ENCODE data around the gene KLHL5. TPM values are rescaled to one million over a fixed set of nuclear protein-coding genes. Genes with fewer than 3 reads are reported as not detected.

The KLHL5 gene
- total RNA-seq, 1 donor from 2014 or later: 57.1 TPM

DNA sequence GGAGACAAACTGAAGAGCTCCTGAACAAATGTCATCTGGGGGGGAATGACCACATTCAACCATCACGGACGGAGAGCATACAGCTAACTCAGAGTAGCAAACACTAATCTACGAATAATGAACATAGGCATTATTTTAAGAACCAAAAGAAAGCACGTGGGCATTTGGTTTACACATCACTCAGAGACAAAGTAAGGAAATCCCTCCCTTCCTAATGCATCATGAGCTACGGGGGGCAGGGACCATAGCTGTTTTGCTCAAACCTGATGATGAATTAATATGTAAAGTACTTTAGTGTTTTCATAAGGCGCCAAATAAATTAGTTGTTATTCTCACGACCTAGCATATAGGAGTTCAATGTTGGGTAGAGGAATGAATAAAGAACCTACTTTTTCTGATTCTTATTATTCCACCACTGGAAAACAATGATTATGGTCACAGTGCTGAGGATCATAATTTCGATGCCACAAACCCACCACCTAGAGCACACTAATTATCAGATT is 18.1 kb upstream of the KLHL5 start:
- DNase-seq (ENCODE audit: low spot score in 2 of 2) (no peak), FAIRE-seq (no peak)

DNA sequence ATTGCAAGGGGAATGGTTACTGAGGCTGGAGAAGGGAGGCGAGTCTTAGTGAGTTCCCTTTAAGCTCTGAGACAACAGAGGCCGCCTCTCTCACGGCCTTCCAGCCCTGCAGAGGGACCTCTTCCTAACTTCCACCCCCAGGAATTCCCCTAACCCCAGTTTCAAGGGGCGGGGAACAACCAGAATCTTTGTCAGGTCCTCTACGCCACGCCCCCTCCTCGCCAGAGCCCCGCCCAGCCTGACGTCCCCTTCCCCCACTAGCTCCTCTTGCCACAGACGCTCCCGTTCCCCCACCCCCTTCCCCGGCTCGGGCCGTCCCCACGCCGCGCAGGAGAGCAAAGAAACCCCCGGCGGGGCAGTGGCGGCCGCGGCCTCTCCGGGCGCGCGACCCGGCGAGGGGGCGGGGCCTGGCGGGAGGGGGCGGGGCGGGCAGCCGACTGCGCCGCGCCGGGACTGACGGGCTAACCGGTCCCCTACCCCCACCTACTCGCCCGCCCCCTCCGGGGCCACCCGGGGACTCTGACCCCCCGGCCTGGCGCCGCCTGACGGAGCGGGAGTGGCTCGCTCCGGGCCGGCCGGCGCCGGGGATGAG is 17.6 kb upstream of the KLHL5 start:
- peak; percentile 80 to 82 for DNase-seq (ENCODE audit: low spot score in 2 of 2)
- no peak for FAIRE-seq

DNA sequence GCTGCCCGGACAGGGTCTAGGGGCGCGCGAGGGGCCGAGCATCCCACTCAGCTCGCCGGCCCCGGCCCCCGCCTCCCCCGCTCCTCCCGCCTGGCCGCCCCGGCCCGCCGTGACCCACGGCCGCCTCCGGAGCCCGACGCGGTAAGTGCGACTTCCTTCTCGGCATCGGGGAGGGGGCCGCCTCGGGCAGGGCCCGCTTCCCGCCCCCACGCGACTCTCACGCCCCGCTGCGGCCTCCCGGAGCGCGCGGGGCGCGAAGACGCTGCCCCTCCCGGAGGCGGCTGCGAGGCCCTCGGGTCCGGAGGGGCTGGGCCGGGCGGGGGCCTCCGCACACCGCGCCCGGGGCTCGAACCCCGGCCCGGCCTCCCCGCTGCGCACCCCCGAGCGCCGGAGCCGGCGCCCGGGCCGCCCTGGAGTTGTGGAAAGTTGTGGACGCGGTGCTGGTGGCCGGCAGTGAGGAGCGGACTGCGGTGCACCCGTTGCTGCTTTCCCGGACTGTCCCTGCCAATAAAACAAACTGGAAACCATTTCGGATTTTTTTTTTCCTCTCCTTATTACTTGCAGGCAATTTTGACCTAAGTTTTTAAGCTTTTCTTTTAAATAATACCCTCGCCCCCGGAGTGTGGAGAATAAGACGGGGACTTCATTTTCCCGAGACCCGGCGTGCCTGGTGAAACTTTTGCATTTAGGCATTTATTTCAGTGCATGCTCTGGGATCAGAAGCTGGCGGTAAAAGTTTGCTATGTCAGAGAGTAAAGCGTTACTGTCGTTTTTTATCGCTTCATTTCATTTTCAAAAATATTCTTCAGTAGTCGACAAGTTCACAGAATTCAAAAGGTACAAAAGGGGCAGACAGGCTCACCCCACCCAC is 16.8 kb upstream of the KLHL5 start:
- peak in 1 of 2 donors; percentile 60 for DNase-seq (ENCODE audit: low spot score in 2 of 2)
- FAIRE-seq: no peak

DNA sequence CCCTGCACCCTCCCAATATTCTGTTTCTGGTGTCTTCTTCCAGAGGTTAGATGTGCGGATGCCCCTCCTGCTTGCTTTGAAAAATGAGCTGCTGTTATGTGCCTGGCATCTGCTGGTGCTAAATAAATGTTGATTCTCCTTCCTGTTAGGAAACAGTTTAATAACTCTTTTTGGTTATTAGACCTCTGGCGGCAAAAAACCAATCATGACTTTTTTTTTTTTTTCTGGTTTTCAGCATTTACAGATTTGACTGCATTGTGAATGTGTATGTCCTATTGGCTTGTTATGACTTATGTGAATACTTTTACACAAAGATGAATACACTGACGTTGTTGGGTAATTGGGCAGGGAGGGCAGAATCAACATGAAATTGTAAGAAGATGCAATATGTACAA is 16.2 kb upstream of the KLHL5 start:
- DNase-seq (ENCODE audit: low spot score in 2 of 2) (no peak), FAIRE-seq (no peak)

DNA sequence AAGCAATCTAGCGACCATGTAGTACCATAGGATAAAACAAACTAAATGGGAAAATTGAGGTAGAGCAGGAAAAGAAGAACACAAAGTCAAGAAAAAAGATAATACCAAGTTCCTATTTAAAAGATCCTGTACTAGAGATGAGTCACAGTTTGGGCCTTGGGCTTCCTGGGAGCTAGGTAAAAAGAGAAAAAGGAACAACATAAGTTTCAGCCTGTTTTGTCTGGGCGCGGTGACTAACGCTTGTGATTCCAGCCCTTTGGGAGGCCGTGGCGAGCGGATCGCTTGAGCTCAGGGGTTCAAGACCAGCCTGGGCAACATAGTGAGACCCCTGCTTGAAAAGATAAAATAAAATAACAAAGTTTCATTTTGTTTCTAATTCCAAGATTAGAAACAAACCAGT is 15.8 kb upstream of the KLHL5 start:
- DNase-seq (ENCODE audit: low spot score in 2 of 2) (no peak), FAIRE-seq (no peak)

DNA sequence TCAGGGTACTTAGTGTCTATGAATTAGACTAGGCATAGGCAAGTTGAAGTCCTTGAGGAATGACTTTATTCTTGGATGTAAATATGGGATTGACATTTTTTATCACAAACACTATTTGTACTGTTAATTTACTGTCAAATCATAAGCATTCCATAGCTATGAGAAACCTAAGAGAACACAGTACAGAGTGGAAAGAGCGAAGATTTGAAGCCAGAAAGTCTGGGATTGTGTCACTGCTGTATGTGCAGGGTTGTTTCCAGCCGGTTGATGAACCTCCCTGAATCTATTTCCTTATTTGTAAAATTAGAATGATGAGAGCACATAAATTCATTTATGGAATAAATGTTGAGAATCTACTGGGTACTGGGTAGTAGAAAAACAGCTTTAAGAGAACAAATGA is 14.4 kb upstream of the KLHL5 start:
- FAIRE-seq: no peak
- no peak for DNase-seq (ENCODE audit: low spot score in 2 of 2)

DNA sequence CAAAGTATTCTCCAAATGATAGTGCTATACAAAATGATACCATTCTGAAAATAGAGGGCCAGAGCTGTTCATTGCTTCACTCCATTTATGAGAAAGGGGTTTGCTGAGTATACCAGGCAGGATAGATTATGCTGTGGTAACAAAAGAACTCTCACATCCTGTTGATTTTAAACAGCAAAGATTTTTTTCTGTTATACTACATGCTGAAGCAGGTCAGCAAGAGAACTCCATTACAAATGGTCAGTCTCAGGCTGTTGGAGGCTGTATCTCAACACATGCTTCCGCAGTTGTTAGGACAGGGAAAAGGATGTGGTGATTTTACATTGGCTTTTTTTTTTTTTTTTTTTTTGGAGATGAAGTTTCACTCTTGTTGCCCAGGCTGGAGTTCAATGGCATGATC is 13.7 kb upstream of the KLHL5 start:
- no peak for DNase-seq (ENCODE audit: low spot score in 2 of 2)
- FAIRE-seq: no peak

DNA sequence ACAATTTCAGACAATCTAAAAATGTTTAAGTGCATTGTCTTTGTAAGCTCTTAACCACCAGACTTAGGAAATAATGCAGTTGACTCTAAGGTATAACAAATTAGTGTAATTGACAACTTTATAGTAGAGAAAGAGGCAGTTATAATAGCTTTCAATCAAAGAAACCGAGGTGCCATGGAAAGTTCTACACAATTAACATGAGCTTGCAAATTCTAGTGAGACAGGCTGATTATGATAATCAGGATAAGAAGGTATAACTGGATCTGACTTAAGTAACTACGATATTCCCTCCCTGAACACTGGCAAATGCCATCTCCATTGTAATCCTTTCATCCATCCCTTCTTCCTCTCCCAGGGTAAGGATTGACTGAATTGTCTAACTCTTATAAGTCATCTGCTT is 11.4 kb upstream of the KLHL5 start:
- no peak for DNase-seq (ENCODE audit: low spot score in 2 of 2)
- no peak for FAIRE-seq

DNA sequence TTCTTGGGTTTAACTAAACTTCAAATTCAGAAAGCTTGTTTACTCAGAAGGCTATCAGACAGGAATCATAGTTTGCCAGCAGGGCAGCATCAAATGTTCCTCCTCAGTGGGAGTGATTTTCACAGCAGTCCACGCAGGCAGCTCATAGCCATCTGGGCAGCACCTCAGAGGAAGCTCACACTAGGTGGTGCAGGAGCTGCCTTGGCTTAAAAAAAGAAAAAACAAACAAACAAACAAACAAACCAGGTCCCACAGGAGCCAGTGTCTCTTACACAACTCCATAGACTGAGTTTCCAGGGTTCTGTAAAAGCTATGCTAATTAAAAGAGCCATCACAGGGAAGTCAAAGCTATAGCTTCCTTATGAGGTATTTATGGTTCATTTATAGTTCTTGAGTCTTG is 10.5 kb upstream of the KLHL5 start:
- no peak for DNase-seq (ENCODE audit: low spot score in 2 of 2)
- FAIRE-seq: no peak

DNA sequence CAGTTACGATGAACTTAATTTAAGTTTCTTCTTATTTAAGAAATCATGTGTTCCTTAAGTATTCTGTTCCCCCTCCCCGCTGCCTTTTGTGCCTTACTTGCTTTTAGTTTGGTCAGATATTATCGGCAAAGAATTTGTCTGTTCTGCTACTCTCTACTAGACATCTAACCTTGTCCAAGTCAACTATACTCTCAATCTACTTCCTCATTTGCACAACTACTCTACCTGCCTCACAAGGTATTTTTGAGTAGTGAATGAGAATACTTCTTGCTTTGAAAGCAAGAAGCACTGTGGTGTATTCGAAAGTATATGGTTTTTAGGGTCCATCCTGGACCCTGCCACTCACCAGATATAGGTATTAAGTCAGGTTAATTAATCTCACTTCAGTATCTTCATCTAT is 8.0 kb upstream of the KLHL5 start:
- FAIRE-seq: no peak
- DNase-seq (ENCODE audit: low spot score in 2 of 2): no peak

DNA sequence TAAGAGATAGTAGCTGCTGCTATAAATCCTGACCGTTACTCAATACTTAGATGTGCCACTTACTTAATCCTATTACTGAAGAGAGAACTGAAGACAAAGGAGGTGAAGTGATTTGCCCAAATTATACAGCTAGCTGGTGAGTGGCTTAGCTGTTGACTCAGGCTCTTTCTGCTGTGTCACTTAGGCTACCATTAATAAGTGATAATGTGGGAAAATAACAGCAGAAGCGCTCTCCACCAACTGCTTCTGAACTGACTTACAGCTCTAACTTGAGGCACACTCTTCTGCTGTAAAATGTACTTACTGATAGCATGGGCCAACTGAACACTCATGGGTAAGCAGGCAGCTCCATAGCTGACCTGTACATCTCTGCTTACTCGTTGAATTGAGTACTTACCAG is 7.5 kb upstream of the KLHL5 start:
- FAIRE-seq (no peak), DNase-seq (ENCODE audit: low spot score in 2 of 2) (no peak)

DNA sequence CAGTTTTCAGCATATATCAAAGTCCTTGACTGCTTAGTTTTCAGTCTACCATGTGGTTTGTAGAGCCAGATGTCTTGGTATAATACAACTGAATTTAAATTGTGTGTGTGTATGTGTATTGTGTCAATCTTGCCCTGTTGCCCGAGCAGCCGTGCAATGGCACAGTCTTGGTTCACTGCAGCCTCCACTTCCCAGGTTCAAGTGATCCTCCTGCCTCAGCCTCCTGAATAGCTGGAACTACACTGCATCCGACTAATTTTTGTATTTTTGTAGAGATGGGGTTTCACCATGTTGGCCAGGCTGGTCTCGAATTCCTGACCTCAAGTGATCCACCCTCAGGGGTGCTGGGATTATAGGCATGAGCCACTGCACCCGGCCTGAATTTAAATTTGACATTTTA is 6.0 kb upstream of the KLHL5 start:
- FAIRE-seq: no peak

DNA sequence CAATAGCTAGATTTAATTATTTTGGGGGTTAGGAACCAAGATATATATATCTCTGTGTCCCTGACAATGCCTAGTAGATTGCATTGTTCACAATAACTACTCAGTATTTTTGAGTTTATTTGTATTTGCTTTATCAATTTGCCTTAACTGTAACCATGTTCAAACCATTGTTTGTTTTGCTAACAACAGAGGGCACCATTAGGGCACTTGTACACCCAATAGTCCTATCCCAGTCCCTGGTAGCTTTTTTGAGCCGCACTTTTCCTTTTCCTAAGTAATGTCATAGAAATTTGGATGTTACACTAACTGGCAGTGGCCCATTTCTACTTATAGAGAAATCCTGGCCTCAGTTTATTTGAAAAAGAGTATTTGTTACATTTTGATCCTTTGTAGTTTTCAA is 575 bp upstream of the KLHL5 start:
- no peak for FAIRE-seq
- DNase-seq (ENCODE audit: low spot score in 2 of 2): no peak

More for the DNA sequence above, 6.0 kb upstream of the KLHL5 start:
- DNase-seq (ENCODE audit: low spot score in 2 of 2): no peak

DNA sequence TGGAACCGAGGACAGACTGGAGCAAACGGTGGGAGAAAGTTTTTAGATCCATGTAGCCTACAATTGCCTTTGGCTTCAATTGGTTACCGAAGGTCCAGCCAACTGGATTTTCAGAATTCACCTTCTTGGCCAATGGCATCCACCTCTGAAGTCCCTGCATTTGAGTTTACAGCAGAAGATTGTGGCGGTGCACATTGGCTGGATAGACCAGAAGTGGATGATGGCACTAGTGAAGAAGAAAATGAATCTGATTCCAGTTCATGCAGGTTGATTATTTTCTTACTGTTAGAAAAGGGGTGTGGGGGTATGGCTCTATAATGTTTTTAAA is 702 bp downstream of the KLHL5 start:
- FAIRE-seq (no peak), DNase-seq (ENCODE audit: low spot score in 2 of 2) (no peak)

DNA sequence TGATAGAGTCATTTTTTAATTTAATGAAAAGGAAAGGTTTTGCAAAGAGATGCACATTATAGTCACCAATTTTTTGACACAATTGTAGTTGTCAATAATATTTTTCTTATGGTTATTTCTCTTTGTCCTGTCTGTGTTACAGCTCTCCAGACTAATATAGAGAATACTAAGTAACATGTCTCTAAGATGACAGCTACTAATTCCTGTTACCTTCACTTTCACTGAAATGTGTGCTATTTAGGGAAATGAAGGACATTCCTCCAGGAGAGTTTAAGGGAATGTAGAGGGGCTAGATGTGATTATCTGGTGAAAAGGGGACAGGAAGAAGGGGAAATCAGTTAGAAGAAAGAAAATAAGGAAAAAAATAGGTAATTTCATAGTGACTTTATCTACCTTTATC is 1.4 kb downstream of the KLHL5 start:
- DNase-seq (ENCODE audit: low spot score in 2 of 2): no peak
- no peak for FAIRE-seq

DNA sequence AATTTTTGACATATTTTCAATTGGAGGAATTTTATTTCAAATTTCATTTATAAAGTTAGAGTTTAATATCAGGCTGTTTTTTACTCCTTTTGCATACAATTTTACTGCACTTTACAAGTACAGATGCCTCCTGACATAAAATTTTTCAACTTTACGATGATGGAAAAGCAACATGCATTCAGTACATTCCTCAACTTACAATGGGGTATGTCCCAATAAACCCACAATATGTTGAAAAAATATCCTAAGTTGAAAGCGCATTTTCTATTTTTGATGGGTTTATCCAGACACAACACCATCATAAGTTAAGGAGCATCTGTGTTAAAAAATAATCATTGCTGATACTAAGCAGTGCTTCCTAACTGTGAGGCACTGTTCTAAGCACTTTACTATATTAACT is 4.3 kb downstream of the KLHL5 start:
- FAIRE-seq (no peak), DNase-seq (ENCODE audit: low spot score in 2 of 2) (no peak)

DNA sequence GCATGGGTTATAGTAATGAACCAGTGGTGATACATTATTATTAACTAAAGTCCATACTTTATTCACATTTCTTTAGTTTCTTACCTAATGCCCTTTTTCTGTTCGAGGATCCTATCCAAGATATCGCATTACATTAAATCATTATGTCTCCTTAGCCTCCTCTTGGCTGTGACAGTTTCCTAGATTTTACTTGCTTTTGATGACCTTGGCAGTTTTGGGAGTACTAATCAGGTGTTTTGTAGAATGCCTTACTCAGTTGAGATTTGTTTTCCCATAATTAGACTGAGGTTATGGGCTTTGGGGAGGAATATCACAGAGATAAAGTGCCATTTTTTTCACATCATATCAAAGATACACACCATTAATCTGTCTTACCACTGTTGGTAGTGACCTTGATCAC is 5.0 kb downstream of the KLHL5 start:
- FAIRE-seq (no peak), DNase-seq (ENCODE audit: low spot score in 2 of 2) (no peak)

DNA sequence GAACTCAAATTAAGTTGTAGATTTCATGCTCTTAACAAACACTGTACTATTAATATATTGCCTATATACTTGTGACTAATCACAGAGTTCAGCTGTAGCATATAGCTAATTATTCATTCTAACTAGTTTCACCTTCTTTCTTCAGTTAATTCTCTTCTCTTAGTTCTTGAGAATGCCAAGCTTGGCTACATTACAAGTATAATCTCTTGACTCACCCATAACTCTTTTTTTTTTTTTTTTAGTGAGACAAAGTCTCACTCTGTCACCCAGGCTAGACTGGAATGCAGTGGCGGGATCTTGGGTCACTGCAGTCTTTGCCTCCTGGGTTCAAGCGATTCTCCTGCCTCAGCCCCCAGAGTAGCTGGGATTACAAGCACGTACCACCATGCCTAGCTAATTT is 5.4 kb downstream of the KLHL5 start:
- DNase-seq (ENCODE audit: low spot score in 2 of 2) (no peak), FAIRE-seq (no peak)

DNA sequence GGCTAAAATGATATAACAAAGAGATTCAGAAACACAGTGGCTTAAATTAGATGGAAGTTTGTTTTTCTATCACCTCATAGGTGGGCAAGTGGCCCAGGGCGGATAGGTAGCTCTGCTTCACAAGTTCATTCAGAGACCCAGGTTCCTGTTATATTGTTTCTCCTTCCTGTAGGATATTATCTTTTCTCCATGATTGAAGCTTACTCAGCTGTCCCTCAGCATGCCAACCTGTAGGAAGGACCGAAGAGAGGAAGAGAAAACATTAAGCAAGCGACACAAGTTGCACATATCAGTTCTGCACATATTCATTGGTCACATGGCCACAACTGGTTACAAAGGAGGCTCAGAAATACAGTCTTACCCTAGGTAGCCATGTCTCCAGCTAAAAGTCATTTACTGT is 6.9 kb downstream of the KLHL5 start:
- DNase-seq (ENCODE audit: low spot score in 2 of 2): no peak
- FAIRE-seq: no peak

DNA sequence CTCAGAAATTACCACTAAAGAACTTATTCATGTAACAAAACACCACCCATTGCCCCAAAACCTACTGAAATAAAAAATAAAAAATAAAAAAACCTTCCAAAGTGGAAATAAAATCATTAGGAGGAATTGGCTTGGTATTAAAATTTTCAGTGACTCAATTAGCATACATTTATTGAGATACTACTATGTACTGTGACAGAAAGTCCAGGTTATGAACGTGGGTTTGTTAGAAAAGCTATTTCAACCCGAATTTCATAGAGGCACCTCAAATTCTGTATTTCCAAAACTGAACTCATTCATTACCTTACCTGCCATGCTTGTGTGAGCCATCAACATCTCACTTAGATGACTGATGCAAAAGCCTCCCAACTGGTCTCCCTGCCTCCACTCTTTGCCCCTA is 16.8 kb downstream of the KLHL5 start:
- no peak for FAIRE-seq
- no peak for DNase-seq (ENCODE audit: low spot score in 2 of 2)

DNA sequence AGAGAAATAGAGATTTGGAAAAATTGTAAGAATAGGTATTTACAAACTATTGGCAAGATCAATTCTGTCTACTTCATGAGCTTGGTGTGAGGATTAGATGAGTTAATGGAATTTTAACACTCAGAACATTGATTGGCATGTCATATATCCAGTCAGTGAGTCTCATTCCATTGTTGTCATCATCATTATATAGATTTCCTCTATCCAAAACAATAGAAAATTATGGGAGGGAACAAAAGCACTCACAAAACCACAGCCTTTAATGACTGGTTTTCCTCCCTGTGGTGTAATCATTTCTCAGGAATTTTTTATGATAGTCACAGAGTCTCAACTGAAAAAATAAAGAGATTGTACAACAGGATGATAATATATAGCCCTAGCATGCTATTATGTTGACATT is 21.1 kb downstream of the KLHL5 start:
- no peak for DNase-seq (ENCODE audit: low spot score in 2 of 2)

DNA sequence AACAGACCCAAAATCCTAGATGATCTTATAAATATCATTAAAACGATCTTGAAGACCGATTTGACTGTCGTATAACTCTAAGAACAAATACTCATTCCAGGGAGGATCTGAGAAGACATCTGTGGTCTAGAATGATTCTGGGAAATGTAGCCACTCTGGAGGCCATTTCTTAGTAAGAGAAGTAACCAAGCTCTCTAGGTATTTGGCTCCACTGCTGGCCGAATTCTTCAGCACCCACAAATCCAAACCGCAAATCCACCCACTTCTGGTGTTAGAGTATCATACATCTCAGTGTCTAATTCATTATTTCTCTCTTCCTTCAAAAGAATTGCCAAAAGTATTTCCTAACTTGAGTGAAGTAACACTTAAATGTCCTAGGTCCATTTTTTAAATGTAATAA is 23.9 kb downstream of the KLHL5 start:
- FAIRE-seq (no peak), DNase-seq (ENCODE audit: low spot score in 2 of 2) (no peak)

More for the DNA sequence above, 21.1 kb downstream of the KLHL5 start:
- no peak for FAIRE-seq

All from frontal cortex (tissue), 4 donors.